Stimulated activated CD4-positive, alpha-beta T cell treated with anti-CD3 and anti-CD28 coated beads, Interleukin-4, amount 100 ng/mL, for 4 hours (primary cell): ENCODE measurements around the gene JARID2.
"Not testable (repeated sequence)": the region's sequence is repeated elsewhere in the genome, so short reads cannot be mapped to it uniquely, and the experiment has no call there.

Source experiments
- DNase-seq, 2 experiments: peaks; one replicate each; pipeline ENCODE4 v3.0.0-alpha.2; 2020

JARID2 gene

DNA sequence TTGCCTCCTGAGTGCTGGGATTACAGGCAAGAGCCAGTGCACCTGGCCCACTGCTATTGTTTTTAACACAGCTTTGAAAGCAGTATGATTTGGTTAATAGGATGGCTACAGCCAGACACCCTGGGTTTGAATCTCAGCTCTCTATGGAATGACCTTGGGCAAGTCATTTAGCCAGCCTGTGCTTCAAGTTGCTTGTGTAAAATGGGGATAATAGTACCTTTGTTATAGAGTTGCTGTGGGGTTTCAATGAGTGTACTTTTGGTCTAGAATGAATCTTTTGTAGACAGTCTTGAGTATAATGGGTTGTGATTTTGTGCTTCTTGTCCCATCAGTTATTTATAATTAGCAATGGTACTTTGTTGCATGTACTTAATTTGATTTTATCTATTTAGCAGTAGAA is 70.9 kb downstream of the JARID2 start:
- no peak for DNase-seq

GRCh38 chr6:15317251-15317650 is 71.4 kb downstream of the JARID2 start:
- no peak for DNase-seq

DNA sequence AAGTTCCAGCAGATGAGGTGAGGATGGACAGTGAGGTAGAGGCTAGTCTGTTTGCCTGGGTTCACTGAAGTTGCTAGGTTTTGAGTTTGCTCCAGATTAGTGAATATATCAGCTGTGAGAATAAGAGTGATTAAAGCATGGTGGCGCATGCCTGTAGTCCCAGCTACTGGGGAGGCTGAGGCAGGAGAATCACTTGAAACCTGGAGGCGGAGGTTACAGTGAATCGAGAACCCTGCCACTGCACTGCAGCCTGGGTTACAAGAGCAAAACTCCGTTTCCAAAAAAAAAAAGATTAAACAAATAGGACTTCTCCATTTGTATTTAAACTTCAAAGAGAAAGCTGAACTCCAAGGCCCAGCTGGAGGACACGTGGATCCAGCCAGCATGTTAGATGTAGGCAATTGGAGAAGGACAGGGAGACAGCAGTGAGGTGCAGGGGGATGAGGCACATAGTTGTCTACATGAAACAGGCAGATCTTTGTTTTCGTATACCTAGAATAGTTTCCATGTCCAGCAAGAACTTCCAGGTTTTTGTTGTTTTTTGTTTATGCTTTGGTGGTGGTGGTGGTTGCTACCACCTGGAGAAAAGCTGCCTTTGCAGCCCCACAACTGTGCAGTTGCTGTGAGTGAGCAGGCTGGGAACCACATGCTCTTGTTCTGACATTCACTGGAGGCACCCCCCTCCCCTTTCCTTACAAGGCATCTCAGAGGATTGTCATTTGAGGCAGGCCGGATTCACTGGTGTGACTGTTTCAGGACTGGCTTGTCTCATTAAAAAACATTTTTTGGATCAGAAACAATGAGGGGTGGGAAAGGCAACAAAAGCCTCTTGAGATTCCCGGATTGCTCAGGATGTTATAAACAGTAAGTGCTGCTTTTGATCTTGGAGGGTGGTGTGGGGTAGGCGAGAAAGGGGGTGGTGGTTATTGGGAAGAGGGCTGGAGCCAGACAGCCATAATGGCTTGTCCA is 72.3 kb downstream of the JARID2 start:
- DNase-seq, result no peak

GRCh38 chr6:15319677-15320076 is 73.8 kb downstream of the JARID2 start:
- no peak for DNase-seq

DNA sequence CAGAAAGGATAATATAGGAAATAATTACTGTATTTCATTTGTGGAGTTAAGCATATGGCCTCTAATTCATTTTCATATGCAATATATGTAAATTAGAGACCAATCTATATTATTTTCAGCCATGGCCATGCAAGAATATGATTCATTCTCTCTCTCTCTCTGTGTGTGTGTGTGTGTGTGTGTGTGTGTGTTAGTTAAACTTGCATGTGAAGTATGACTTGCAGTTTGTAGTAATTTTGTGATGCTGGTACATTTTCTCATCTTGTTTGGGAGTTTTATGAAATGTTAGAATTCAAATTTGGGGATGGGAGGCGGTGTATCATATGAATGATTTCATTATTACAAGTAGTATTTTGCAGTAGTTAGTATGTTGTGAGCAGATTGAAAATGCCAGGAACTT is 74.8 kb downstream of the JARID2 start:
- no peak for DNase-seq

- DNase-seq, result no peak
Observed at GRCh38 chr6:15322184-15322583, 76.3 kb downstream of the JARID2 start.

DNA sequence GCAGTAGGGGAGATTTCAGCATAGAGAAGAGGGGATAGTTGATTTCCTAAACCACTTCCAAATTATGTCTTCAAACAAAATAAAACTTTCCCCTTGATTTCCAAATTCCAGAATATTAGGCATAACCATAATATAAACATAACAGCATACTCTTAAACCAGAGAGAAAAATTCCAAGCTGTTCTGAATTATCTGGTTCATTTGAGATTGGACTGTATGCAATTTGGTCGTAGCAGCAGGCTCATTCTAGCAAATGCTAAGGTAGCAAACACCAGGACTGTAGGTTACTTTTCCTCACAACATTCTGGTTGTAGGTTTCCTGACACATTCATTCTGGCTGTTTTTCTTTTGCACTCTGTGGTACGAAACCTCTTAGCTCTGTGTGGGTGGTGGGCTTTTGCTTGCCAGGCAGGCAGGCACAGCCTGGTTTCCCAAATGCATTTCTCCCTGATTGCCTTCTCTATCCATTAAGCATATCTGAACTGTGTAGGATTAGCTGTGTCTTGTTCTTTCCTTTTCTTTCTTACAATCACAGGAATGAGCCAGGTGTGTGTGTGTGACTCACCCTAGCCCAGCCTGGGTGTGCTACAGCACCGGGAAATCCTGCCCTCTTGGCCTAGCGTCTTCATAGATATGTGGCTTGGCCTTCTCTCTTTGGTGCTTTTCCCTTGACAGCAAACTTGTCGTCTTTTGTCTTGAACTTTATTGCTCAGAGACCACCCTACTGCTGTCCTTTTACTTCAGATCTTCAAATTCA is 77.1 kb downstream of the JARID2 start:
- no peak for DNase-seq

- not testable (repeated sequence) for DNase-seq
Observed at GRCh38 chr6:15323611-15324010, 77.7 kb downstream of the JARID2 start.

GRCh38 chr6:15324427-15324985 is 78.6 kb downstream of the JARID2 start:
- no peak for DNase-seq

DNA sequence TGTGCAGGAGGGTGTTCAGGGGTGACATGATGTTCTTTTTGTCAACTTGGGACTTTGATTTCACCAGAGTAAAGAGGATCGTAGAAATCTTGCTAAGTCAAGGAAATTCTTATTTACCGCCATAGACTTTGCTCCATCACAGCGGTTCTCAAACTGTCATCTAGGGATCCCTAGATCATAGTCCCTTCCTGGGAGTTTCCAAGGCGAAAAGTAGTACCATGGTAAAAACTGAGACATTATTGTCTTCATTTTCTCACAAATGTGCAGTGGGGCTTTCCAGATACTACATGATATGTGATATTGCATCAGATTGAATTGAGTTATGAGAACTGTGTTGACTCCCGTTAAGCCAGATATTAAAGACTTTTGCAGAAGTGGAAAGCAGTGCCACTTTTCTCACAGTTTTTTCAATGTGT is 79.7 kb downstream of the JARID2 start:
- no peak for DNase-seq

DNA sequence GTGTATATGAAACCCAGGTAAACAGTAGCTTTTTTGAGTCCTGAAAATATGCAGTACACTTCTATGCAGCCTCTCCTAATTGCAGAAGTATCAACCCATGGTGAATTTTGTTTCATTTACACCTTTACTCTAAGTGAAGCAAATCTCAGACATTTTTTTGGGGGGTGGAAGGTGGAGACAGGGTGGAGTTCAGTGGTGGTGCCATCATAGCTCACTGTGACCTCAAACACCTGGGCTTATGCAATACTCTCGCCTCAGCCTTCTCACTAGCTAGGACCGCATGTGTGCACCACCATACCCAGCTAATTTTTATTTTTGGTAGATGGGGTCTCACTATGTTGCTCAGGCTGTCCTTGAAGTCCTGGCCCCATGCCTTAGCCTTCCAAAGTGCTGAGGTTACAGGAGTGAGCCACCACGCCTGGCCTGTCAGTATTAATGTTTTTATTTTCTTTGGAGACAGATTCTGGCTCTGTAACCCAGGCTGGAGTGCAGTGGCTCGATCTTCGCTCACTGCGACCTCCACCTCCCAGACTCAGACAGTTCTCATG is 80.3 kb downstream of the JARID2 start:
- no peak for DNase-seq

DNA sequence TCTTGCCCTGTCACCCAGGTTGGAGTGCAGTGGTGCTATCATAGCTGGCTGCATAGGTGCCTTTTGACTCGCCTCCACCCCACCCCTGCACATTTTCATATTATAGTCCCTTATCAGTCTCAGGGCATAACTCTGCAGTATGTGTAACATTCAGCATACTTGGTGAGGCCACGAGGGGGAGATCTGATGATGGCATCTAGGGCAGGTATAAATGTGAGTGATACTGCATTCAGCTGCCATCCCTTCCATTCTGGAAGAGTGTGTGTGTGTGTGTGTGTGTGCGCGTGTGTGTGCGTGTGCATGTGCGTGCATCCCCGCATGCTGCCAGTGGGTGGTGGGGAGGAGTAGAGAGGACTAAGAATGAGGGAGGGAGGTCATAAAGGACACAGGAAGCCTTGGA is 81.4 kb downstream of the JARID2 start:
- peak; percentile 15 to 35 for DNase-seq

DNA sequence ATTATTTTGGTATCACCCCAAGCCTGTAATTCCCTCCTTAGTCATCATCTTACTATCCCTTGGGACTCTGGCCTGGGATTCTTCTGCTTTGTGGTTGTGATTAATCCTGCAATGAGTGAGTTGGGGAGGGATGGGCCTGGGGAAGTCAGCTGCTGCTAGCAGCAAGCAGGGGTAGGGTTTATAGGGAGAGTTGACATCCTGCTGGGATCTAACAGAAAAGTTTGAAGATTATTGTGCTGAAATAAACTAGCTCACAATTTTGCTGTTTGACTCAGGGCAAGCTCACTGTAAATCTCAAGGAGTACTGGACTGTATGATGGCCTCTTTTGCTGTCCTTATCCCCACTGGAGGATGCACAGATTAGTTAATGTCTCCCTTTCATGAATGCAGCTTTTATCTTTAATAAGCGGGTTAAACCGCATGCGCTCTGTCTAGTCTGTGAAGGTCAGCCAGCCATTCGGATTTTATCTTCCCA is 83.4 kb downstream of the JARID2 start:
- DNase-seq, result no peak

- DNase-seq, result no peak
Observed at GRCh38 chr6:15330174-15330944, 84.5 kb downstream of the JARID2 start.

DNA sequence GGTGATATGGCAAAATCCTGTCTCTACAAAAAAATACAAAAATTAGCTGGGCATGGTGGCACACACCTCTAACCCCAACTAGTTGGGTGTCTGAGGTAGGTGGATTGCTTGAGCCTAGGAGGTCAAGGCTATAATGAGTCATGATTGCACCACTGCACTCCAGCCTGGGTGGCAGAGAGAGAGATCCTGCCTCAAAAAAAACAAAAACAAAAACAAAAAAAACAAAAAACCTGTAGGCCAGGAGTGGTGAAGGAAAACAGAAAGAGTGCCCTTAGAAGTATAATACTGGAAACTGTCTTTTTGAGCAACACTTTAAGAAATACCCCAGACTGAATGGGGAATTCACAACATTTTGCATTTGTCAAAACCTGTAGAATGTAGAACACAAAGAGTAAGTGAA is 85.3 kb downstream of the JARID2 start:
- DNase-seq, result no peak

DNA sequence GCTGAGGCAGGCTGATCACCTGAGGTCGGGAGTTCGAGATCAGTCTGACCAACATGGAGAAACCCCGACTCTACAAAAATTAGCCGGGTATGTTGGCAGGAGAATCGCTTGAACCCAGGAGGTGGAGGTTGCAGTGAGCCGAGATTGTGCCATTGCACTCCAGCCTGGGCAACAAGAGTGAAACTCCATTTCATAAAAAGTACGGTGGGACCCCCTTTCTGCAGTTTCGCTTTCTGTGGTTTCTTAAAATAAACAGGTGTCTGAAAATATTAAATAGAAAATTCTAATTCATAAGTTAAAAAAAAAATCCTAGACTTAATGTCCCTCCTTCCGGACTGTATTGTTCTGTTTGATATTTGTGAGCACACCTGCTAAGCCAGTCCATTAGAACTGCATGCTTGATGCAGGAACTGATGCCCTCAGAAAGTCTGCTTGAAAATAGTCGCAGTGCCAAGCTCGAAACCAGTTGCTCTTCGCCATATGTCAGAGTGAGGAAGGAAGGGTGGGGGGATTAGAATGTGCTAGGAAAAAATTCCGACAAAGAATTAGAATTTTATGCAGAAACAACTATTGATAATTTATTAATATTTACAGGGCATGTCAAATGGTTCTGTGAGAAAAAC is 85.9 kb downstream of the JARID2 start:
- DNase-seq, result no peak

GRCh38 chr6:15332446-15332845 is 86.6 kb downstream of the JARID2 start:
- no peak for DNase-seq

DNA sequence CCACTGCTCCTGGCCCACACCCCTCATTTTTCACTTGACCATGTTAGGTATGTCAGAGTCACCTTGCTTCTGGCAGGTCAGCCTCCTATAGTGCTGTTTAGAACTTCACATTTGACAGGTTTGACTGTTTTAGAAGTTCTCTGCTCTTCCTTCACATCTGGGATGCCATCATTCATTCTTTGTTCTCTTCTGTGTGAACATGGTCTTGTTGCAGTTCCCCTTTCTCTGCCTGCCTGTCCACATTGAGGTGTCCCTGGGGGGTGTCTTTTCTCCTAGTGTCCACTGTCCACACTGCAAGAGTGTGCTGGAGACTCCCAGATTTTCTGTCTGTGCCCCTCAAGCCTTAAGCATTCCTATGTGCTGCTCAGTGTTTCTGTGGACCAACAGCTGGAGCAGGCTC is 89.5 kb downstream of the JARID2 start:
- DNase-seq, result no peak

DNA sequence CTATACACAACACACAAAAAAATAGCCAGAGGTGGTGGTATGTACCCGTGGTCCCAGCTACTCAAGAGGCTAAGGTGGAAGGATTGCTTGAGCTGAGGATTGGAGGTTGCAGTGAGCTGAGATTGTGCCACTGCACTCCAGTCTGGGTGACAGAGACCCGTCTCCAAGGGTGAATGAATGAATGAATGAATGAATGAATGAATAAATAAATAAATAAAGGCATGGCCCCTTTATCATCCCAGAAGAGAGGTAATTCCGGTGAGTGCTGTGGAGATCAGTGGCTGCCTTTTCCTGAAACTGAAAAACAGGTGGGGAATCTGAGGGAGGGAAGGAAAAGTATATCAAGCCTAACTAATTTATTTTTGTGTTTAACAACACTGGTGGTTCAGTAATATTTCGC is 90.0 kb downstream of the JARID2 start:
- DNase-seq, result no peak

DNA sequence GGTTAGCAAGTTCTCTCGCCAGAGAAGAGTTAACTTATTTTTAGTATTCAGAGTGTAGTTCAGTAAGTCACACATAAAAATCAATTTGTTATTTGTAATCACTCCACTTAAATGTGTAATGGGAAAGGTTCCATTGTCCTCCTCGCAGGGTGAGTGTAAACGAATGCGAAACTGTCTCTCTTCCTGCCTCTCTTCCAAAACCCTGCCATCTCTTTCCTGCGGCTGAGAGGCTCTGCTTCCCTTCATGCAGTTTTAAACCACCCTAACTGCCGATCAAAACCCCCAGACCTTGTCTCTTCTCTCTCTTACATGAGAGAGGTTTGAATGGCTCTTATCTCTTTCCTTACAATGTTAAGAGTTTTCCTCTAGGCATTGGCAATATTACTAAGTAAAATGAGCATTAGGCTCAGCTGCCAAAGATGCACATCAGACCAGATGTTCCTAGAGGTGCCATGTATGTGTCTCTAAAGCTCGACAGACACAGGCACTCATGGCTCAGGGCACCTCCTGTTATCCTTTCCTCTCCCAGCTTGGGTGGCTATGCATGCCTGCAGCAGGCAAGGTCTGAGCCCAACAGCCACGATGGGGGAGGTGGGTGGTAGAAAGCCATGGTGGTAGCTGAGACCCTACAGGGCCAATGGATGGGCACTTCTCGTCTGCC is 91.2 kb downstream of the JARID2 start:
- DNase-seq, result no peak

DNA sequence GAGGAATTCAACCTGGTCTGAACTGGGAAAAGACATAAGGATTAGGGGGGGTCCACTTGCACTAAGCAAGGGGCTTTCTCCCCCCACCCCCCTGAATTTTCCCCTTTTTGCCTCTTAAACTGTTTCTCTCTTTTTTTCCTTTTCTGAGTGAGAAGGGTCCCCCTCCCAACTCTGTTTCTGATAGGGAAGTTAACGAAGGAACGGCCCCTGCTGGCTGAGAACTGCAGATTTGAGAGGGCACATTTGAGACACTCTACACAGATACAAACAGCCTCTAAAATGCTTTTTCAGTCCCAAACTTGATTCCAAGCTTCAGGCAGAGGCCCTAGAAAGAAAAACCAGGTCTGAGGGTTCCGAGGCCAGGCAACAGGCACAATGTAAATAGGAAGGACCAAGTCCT is 91.7 kb downstream of the JARID2 start:
- DNase-seq, result no peak
